Measurements from ENCODE around the gene DTNB. TPM values are rescaled to one million over a fixed set of nuclear protein-coding genes. Genes with fewer than 3 reads are reported as not detected.

DTNB gene
- total and polyA plus RNA-seq, 2 donors (not counting 3 experiments of a cell fraction or from before 2014, with no cell fraction given): 11.5 to 17.0 TPM

DNA sequence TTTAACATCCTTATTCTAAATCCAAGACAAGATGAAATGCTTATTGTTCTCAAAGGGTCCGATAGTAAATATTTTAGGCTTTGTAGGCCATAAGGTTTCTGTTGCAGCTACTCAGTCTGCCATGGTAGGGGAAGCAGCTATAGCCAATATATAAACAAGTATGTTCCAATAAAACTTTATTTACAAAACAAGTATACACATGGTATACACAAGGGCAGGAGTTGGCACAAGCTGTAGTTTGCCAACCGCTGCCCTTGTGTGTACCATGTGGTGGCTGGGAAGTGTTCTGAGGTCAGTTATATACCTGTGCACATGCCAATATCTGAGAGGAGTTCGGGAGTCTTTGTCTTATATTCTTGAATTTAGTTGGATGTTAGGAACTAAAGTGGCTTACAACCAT lies 205.6 kb downstream of the DTNB start:
- no peaks in the 10 kb centered on the region for H3K79me2 ChIP-seq (ENCODE audit: control insufficient read depth, insufficient read depth, low read length)
- FAIRE-seq (no peak), DNase-seq (ENCODE audit: low read depth, low spot score) (no peak)
- dilution Hi-C loops (cut with MboI; ENCODE audit: extremely low pct_ligation_motif_present, low sequenced_read_pairs): no loop called here
- H3K4me3 ChIP-seq (replicated peaks in 1 of 3; ENCODE audit: insufficient read depth in 1 of 3, low read depth in 1 of 3, low read length in 3 of 3): no peak overlapping the region
- H3K4me2 ChIP-seq (ENCODE audit: insufficient read depth, low read length): no peak overlapping the region
- CTCF ChIA-PET: interaction anchor here (1.3 kb wide), 1 partner anchor 14 kb away, joined by 3 read pairs; no protein-coding TSS in a partner anchor
- H3K27ac ChIP-seq (ENCODE audit: insufficient read depth, low read depth, low read length): no peak overlapping the region
- intact Hi-C loops (cut with micrococcal nuclease): no loop called here
- TF ChIP-seq POLR2A (IDR thresholded peaks at IDR 0.05; ENCODE audit: low read depth, low read length): no peak
- no peak for TF ChIP-seq FOS (IDR thresholded peaks at IDR 0.05; ENCODE audit: borderline replicate concordance, insufficient read depth, low read length)
- no peak for TF ChIP-seq GATA2 (IDR thresholded peaks at IDR 0.05; ENCODE audit: insufficient read depth, insufficient read length, low read depth, low read length)
- no peak for TF ChIP-seq MYC (IDR thresholded peaks at IDR 0.05; ENCODE audit: low read depth, low read length)
- no peak for TF ChIP-seq JUN (IDR thresholded peaks at IDR 0.05; ENCODE audit: borderline replicate concordance, insufficient read depth, insufficient read length, low read depth)
- TF ChIP-seq CTCF (IDR thresholded peaks at IDR 0.05; ENCODE audit: extremely low read depth in 1 of 2, insufficient read depth in 1 of 2, low read depth in 1 of 2, low read length in 2 of 2): no peak
- no peak for TF ChIP-seq MAX (IDR thresholded peaks at IDR 0.05; ENCODE audit: insufficient read depth, insufficient read length)
- no peak overlapping the region for H2AFZ ChIP-seq (ENCODE audit: low read depth, low read length)
- no peaks in the 10 kb centered on the region for H3K27me3 ChIP-seq (ENCODE audit: control insufficient read depth in 2 of 2, insufficient read depth in 2 of 2, low read length in 2 of 2)
- POLR2A ChIA-PET: no interaction called here
- H3K36me3 ChIP-seq (ENCODE audit: control insufficient read depth in 2 of 2, extremely low read depth in 1 of 2, insufficient read depth in 2 of 2, low read length in 2 of 2): no peaks in the 10 kb centered on the region
- no peaks in the 10 kb centered on the region for H3K9me3 ChIP-seq (replicated peaks; ENCODE audit: control insufficient read depth, insufficient read depth, low read length)
- no TSS peak for BruUV-seq (replicated peaks)
- no peaks in the 10 kb centered on the region for H4K20me1 ChIP-seq (replicated peaks; ENCODE audit: control insufficient read depth, extremely low read depth, insufficient read depth, low read length)
- no peaks in the 10 kb centered on the region for H3K4me1 ChIP-seq (ENCODE audit: control insufficient read depth, extremely low read depth, insufficient read depth, low read length)
- no peaks in the 10 kb centered on the region for H3K9me1 ChIP-seq (replicated peaks; ENCODE audit: control insufficient read depth, extremely low read depth, insufficient read depth, low read length)
- H3K9ac ChIP-seq (replicated peaks; ENCODE audit: extremely low read depth, insufficient read depth, low read length): no peak overlapping the region
